Measurements from ENCODE around the gene IFNL1.

DNA sequence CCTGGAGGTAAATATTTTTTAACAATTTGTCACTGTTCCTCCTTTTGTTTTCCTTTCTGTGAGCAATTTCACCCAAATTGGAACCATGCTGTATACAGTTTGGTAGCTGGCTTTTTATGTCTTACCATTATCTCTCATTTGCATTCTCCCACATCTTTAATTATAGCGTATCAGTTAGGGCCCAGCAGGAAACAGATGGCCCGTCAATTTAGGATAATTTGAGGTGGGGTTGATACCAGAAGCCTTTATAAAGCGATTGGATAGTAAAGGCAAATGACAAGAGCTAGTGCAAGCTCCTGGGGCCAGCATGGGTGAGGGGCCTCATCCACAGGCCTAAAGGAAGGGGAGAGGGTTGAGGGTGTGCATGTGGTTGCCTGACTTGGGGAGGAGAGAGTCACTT lies 43.7 kb upstream of the IFNL1 start:
- TF ChIP-seq, protein P1, sequence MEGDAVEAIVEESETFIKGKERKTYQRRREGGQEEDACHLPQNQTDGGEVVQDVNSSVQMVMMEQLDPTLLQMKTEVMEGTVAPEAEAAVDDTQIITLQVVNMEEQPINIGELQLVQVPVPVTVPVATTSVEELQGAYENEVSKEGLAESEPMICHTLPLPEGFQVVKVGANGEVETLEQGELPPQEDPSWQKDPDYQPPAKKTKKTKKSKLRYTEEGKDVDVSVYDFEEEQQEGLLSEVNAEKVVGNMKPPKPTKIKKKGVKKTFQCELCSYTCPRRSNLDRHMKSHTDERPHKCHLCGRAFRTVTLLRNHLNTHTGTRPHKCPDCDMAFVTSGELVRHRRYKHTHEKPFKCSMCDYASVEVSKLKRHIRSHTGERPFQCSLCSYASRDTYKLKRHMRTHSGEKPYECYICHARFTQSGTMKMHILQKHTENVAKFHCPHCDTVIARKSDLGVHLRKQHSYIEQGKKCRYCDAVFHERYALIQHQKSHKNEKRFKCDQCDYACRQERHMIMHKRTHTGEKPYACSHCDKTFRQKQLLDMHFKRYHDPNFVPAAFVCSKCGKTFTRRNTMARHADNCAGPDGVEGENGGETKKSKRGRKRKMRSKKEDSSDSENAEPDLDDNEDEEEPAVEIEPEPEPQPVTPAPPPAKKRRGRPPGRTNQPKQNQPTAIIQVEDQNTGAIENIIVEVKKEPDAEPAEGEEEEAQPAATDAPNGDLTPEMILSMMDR (IDR thresholded peaks at IDR 0.05 in 4 of 5, conservative IDR thresholded peaks at IDR 0.05 in 1 of 5), result no peak
- no peak for TF ChIP-seq POLR2A (IDR thresholded peaks at IDR 0.05)
